NT2/D1 (cell line): ENCODE data around the gene KCNAB3.

Experiments used
- YY1 ChIP-seq: IDR thresholded peaks from 2 replicates; pipeline ENCODE4 v1.6.1; 2011; ENCODE audit not compliant: insufficient read length, insufficient read depth
- ZNF274 ChIP-seq: IDR thresholded peaks from 2 replicates; pipeline ENCODE4 v1.6.1; 2011; ENCODE audit warnings: mild to moderate bottlenecking, low read depth, low read length

GRCh38 chr17:7930841-7931631, 1.4 kb upstream of the KCNAB3 start:
- TF ChIP-seq YY1 = no peak
- no peak for TF ChIP-seq ZNF274
